OCI-LY7 (cell line): ENCODE data around the gene PURA. TPM values are rescaled to one million over a fixed set of nuclear protein-coding genes. Genes with fewer than 3 reads are reported as not detected.

Experiments
- BruUV-seq: library from RNA; stranded (reverse); fragments of 400-500 nt; replicated peaks from 2 replicates; lab custom pipeline; 2021; lab: Mats Ljungman, UMichigan
- CTCF ChIA-PET: fragments of 300-600 bp; sonication (Branson Sonifier 250); formaldehyde crosslinking; loops from one replicate; lab custom pipeline; 2022; ENCODE audit warnings: antibody characterized with exemption; ENCODE audit not compliant: unreplicated experiment; lab: Charles Lee
- POLR2A ChIA-PET: fragments of 300-600 bp; sonication (Branson Sonifier 250); formaldehyde crosslinking; loops from one replicate; lab custom pipeline; 2022; ENCODE audit warnings: antibody characterized with exemption; lab: Charles Lee
- DNase-seq: peaks from one replicate; pipeline ENCODE4 v3.0.0-alpha.2; 2015; ENCODE audit warnings: low spot score
- H2AFZ ChIP-seq: fragments of 200-600 bp; sonication (generic), shearing (Covaris generic); 2 replicates; pipeline ENCODE4 v1.6.1; 2014; ENCODE audit warnings: mild to moderate bottlenecking, antibody characterized with exemption, low read length, moderate library complexity
- H3K27ac ChIP-seq: fragments of 200-600 bp; sonication (generic); 2 replicates; pipeline ENCODE4 v1.5.1; 2014; ENCODE audit warnings: mixed run types, low read depth, mild to moderate bottlenecking, moderate library complexity, low read length, inconsistent platforms; ENCODE audit not compliant: poor library complexity, severe bottlenecking
- H3K36me3 ChIP-seq: fragments of 200-600 bp; sonication (generic); 2 replicates; pipeline ENCODE4 v1.6.1; 2014; ENCODE audit warnings: mild to moderate bottlenecking, antibody characterized with exemption, low read length, moderate library complexity, mixed read lengths; ENCODE audit not compliant: insufficient read depth
- H3K4me1 ChIP-seq: fragments of 200-600 bp; sonication (generic); 2 replicates; pipeline ENCODE4 v1.5.1; 2014; ENCODE audit warnings: mild to moderate bottlenecking, low read length; ENCODE audit not compliant: insufficient read depth, poor library complexity, severe bottlenecking
- H3K4me2 ChIP-seq: fragments of 200-600 bp; sonication (generic); 2 replicates; pipeline ENCODE4 v1.6.1; 2014; ENCODE audit warnings: mild to moderate bottlenecking, low read length
- H3K4me3 ChIP-seq: fragments of 200-600 bp; sonication (generic); 2 replicates; pipeline ENCODE4 v1.5.1; 2014; ENCODE audit warnings: mild to moderate bottlenecking, low read depth, low read length; ENCODE audit not compliant: poor library complexity, severe bottlenecking
- H3K79me2 ChIP-seq: fragments of 200-600 bp; sonication (generic); 2 replicates; pipeline ENCODE4 v1.6.1; 2016; ENCODE audit warnings: low read depth, mild to moderate bottlenecking, low read length, moderate library complexity, mixed read lengths; ENCODE audit not compliant: insufficient read depth
- H3K9me2 ChIP-seq: fragments of 200-600 bp; sonication (generic); 2 replicates; pipeline ENCODE4 v1.6.1; 2016; ENCODE audit warnings: mild to moderate bottlenecking, low read length, mixed read lengths; ENCODE audit not compliant: insufficient read depth
- H3K9me3 ChIP-seq: fragments of 200-600 bp; sonication (generic); 2 replicates; pipeline ENCODE4 v1.6.1; 2014; ENCODE audit warnings: mild to moderate bottlenecking, mixed run types, low read length, mixed read lengths
- H4K20me1 ChIP-seq: fragments of 200-600 bp; sonication (generic); 2 replicates; pipeline ENCODE4 v1.6.1; 2014; ENCODE audit warnings: mild to moderate bottlenecking, antibody characterized with exemption, low read length, moderate library complexity, mixed read lengths; ENCODE audit not compliant: insufficient read depth
- EZH2phosphoT487 ChIP-seq: fragments of 200-600 bp; sonication (generic); IDR thresholded peaks from 2 replicates; pipeline ENCODE4 v1.6.1; 2018; ENCODE audit warnings: low read depth, borderline replicate concordance, mild to moderate bottlenecking, mixed run types, antibody characterized with exemption, low read length, moderate library complexity, mixed read lengths
- intact Hi-C: fragments of 100-400 bp; cut with micrococcal nuclease; formaldehyde crosslinking; loops from one replicate; pipeline ENCODE4 v1.10.0; 2022; ENCODE audit not compliant: unreplicated experiment
- total RNA-seq, 2 experiments: library from RNA; depleted of rRNA in 1 of 2; stranded (reverse); fragments of >200 nt in 1 of 2; shearing (Covaris generic) in 1 of 2; gene quantifications; 2 replicates each; pipeline ENCODE4 v1.2.3, GENCODE V29; 2014 to 2022
- TF ChIP-seq, protein P1 (sequence below): fragments of 200-600 bp; sonication (generic); conservative IDR thresholded peaks from 2 replicates; pipeline ENCODE4 v1.5.1; 2014; ENCODE audit warnings: mild to moderate bottlenecking, antibody characterized with exemption, low read length, moderate library complexity, mixed read lengths

Gene PURA
- total RNA-seq, 2 experiments from 2014 or later = 19.0 to 19.7 TPM

DNA sequence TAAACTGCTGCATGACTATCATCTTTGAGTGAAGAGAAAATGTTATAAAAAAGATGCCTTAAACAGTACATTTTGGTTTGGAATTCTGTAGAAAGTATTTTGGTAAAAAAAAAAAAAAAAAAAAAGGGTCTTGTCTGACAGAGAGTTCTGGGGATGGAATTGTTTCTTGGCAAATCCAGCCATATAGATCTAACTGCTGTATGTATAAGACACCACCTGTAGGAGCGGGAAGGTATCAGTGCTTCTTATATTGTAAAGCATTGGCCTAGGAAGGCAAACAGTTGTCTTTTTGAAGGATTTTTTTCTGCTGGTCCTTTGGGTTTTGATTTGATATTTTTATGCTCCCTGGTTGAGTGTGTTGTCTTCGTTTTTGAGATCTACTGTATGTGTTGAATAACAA, 2.8 kb downstream of the PURA start:
- peak; percentile 43 for DNase-seq
- Histone ChIP-seq H4K20me1 (peaks cover 25% of the 10 kb centered on the region), H3K9me2 (no peaks in the 10 kb centered on the region), H3K36me3 (peaks cover 10% of the 10 kb centered on the region), H3K9me3 (no peaks in the 10 kb centered on the region), H3K4me3 (peak overlapping the region; percentile 86), H3K4me2 (peak overlapping the region; percentile 78), H3K4me1 (peaks cover 47% of the 10 kb centered on the region), H2AFZ (no peak overlapping the region), H3K79me2 (peaks cover 65% of the 10 kb centered on the region), H3K27ac (no peak overlapping the region)
- ChIA-PET CTCF (no interaction called here), POLR2A (interaction anchor here (0.5 to 0.8 kb wide), 3 partner anchors 17 to 575 kb away, joined by 3 to 8 read pairs (median 5); partner anchors contain the start of genes HARS1 and HARS2)
- BruUV-seq = no TSS peak
- TF ChIP-seq EZH2phosphoT487 = no peak
- TF ChIP-seq, protein P1, sequence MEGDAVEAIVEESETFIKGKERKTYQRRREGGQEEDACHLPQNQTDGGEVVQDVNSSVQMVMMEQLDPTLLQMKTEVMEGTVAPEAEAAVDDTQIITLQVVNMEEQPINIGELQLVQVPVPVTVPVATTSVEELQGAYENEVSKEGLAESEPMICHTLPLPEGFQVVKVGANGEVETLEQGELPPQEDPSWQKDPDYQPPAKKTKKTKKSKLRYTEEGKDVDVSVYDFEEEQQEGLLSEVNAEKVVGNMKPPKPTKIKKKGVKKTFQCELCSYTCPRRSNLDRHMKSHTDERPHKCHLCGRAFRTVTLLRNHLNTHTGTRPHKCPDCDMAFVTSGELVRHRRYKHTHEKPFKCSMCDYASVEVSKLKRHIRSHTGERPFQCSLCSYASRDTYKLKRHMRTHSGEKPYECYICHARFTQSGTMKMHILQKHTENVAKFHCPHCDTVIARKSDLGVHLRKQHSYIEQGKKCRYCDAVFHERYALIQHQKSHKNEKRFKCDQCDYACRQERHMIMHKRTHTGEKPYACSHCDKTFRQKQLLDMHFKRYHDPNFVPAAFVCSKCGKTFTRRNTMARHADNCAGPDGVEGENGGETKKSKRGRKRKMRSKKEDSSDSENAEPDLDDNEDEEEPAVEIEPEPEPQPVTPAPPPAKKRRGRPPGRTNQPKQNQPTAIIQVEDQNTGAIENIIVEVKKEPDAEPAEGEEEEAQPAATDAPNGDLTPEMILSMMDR = peak; percentile 56; the same call in 1 of the 2 replicates
- intact Hi-C loops = loop anchor here (10.0 kb wide), 1 partner anchor 552 kb away; the partner anchor contains the start of gene UBE2D2

DNA sequence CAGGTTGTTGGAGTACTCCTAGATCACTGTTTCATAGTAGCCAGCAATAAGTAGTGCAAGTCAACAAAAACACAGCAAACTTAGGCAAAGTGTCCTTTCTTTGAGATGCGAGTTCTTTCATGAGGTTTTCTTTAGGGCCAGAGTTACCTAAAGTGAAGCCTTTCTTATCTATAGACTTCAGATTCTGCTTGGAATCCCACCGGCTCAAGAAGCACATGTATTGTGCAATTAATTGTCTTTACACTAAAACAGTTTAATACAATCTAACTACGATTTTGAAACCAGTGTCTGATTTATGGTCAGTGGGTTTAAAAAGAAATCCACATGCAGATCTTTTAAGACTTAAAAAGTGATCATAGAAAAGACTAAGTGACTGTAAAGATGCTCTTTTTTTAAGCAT, 3.6 kb downstream of the PURA start:
- Histone ChIP-seq H3K27ac (no peak overlapping the region), H2AFZ (no peak overlapping the region), H3K4me2 (peak overlapping the region; percentile 78), H3K9me3 (no peaks in the 10 kb centered on the region), H3K4me3 (peak overlapping the region; percentile 86), H3K36me3 (peaks cover 10% of the 10 kb centered on the region), H3K4me1 (peaks cover 39% of the 10 kb centered on the region), H4K20me1 (peaks cover 25% of the 10 kb centered on the region), H3K79me2 (peaks cover 57% of the 10 kb centered on the region), H3K9me2 (no peaks in the 10 kb centered on the region)
- no TSS peak for BruUV-seq
- ChIA-PET CTCF (no interaction called here), POLR2A (interaction anchor here (0.5 to 0.7 kb wide), 2 partner anchors 18 to 32 kb away, joined by 3 to 8 read pairs; no protein-coding TSS in a partner anchor)
- no peak for TF ChIP-seq EZH2phosphoT487
- TF ChIP-seq, protein P1 = no peak
- intact Hi-C loops = loop anchor here (10.0 kb wide), 1 partner anchor 553 kb away; the partner anchor contains the start of gene UBE2D2
- no peak for DNase-seq
